BLaER1 treated with 17β-estradiol and CSF1 and Interleukin-3, amounts not matched to agents 10 nM and 100 nM (cell line): ENCODE measurements around the gene RPLP2.

Experiments
- H3K27ac ChIP-seq, 11 experiments: shearing (Covaris generic); formaldehyde crosslinking; 2 replicates each; pipeline ENCODE4 v1.8.1; 2022
- H3K27me3 ChIP-seq, 11 experiments: shearing (Covaris generic); formaldehyde crosslinking; 2 replicates each; pipeline ENCODE4 v1.8.1; 2022
- H3K36me3 ChIP-seq, 11 experiments: shearing (Covaris generic); formaldehyde crosslinking; 2 replicates each; pipeline ENCODE4 v1.8.1; 2022
- H3K4me1 ChIP-seq, 10 experiments: shearing (Covaris generic); formaldehyde crosslinking; 2 replicates each; pipeline ENCODE4 v1.8.1; 2022
- H3K4me2 ChIP-seq, 11 experiments: shearing (Covaris generic); formaldehyde crosslinking; 2 replicates each; pipeline ENCODE4 v1.8.1; 2022
- H3K4me3 ChIP-seq, 10 experiments: shearing (Covaris generic); formaldehyde crosslinking; 2 replicates each; pipeline ENCODE4 v1.8.1; 2022
- H3K9ac ChIP-seq, 11 experiments: shearing (Covaris generic); formaldehyde crosslinking; 2 replicates each; pipeline ENCODE4 v1.8.1; 2022
- H3K9me3 ChIP-seq, 11 experiments: shearing (Covaris generic); formaldehyde crosslinking; replicated peaks in 1 of 11; 2 replicates each; pipeline ENCODE4 v1.8.1; 2022
- H4K20me1 ChIP-seq, 11 experiments: shearing (Covaris generic); formaldehyde crosslinking; 2 replicates each; pipeline ENCODE4 v1.8.1; 2022
- Cebpa-rat ChIP-seq, 11 experiments: shearing (Covaris generic); IDR thresholded peaks; 2 replicates each; pipeline ENCODE4 v1.8.1; 2022

RPLP2 gene

GRCh38 chr11:858053-858761, 48.4 kb downstream of the RPLP2 start:
- Histone ChIP-seq H3K4me3 (no peak overlapping the region), H3K27me3 (no peaks in the 10 kb centered on the region), H3K36me3 (peaks cover 0 to 68% (median 0%) of the 10 kb centered on the region in 11 experiments; a peak in 5 of 22 replicates), H3K9ac (no peak overlapping the region), H3K9me3 (no peaks in the 10 kb centered on the region), H3K4me2 (no peak overlapping the region), H3K27ac (no peak overlapping the region), H4K20me1 (peaks cover 34 to 100% (median 89%) of the 10 kb centered on the region in 11 experiments; a peak in 21 of 22 replicates), H3K4me1 (peaks cover 13 to 80% (median 58%) of the 10 kb centered on the region in 10 experiments; a peak in 19 of 20 replicates)
- TF ChIP-seq Cebpa-rat (IDR thresholded peaks at IDR 0.05), result no peak

GRCh38 chr11:858762-859339, 49.1 kb downstream of the RPLP2 start:
- peaks cover 0 to 70% (median 0%) of the 10 kb centered on the region in 11 experiments; a peak in 5 of 22 replicates for H3K36me3 ChIP-seq
- H3K4me3 ChIP-seq, result no peak overlapping the region
- H4K20me1 ChIP-seq, result peaks cover 37 to 100% (median 89%) of the 10 kb centered on the region in 11 experiments; a peak in 21 of 22 replicates
- no peak for TF ChIP-seq Cebpa-rat (IDR thresholded peaks at IDR 0.05)
- H3K9ac ChIP-seq, result no peak overlapping the region
- peaks cover 13 to 79% (median 51%) of the 10 kb centered on the region in 10 experiments; a peak in 19 of 20 replicates for H3K4me1 ChIP-seq
- H3K27ac ChIP-seq, result no peak overlapping the region
- H3K9me3 ChIP-seq, result no peaks in the 10 kb centered on the region
- no peaks in the 10 kb centered on the region for H3K27me3 ChIP-seq
- H3K4me2 ChIP-seq, result peak overlapping the region in 3 of 11 experiments; percentile 31 to 50 (median 48); a peak in 5 of 22 replicates

- Histone ChIP-seq H4K20me1 (peaks cover 39 to 100% (median 89%) of the 10 kb centered on the region in 11 experiments; a peak in 21 of 22 replicates), H3K36me3 (peaks cover 0 to 70% (median 0%) of the 10 kb centered on the region in 11 experiments; a peak in 6 of 22 replicates), H3K9me3 (no peaks in the 10 kb centered on the region), H3K27me3 (no peaks in the 10 kb centered on the region), H3K4me1 (peaks cover 13 to 72% (median 44%) of the 10 kb centered on the region in 10 experiments; a peak in 19 of 20 replicates), H3K27ac (no peak overlapping the region), H3K4me3 (no peak overlapping the region), H3K9ac (peak overlapping the region in 4 of 11 experiments; percentile 7 to 37 (median 16); a peak in 3 of 22 replicates), H3K4me2 (peak overlapping the region in 10 of 11 experiments; percentile 12 to 50 (median 38); a peak in 14 of 22 replicates)
- TF ChIP-seq Cebpa-rat (IDR thresholded peaks at IDR 0.05), result no peak
These were observed 49.8 kb downstream of the RPLP2 start for GRCh38 chr11:859394-860131.

DNA sequence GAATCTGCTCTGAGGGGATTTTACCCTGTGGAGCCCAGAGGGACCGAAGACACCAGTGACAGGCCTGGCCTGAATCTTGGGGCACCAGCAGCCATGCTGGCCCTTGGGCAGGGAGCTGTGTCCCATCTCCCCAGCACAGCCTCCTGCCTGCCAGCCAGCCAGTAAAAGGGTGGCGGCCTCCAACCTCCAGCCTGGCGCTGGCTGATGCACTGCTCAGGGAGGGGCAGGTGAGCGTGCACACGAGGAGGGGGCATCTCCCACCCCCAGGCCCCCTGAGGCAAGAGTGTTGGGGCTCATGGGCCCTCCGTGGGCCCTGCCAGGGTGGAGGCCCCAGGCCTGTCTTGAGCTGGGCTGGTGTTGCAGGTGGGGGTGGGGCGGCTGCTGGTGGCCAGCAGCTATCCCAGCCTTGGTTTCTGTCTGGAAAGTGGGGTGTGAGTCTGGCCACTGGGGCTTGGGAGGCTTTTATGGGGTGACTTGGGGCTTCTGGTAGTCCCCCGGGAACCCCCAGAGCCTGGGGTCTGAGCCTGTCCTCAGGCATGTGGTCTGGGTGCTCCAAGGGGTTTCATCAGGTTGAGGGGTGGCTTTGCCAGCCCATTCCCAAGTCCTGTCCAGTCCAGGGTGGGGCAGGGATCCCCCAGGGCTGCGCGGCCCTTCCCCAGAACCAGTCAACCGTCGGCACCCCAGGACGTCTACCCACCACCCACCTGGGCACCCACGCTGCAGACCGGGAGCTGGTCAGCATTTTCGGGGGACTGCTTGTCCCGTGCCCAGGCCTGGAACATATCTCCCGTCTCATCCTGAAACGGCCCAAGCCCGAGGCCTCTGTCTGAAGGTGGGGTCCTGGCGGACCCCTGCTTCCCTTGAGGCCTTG, 50.7 kb downstream of the RPLP2 start:
- Histone ChIP-seq H3K36me3 (peaks cover 0 to 70% (median 0%) of the 10 kb centered on the region in 11 experiments; a peak in 9 of 22 replicates), H3K27me3 (no peaks in the 10 kb centered on the region), H3K4me2 (peak overlapping the region in 9 of 11 experiments; percentile 3 to 50 (median 39); a peak in 9 of 22 replicates), H3K9me3 (no peaks in the 10 kb centered on the region), H3K4me1 (peaks cover 13 to 65% (median 42%) of the 10 kb centered on the region in 10 experiments; a peak in 19 of 20 replicates), H3K9ac (peak overlapping the region in 4 of 11 experiments; percentile 7 to 44 (median 16); a peak in 4 of 22 replicates), H3K4me3 (no peak overlapping the region), H3K27ac (no peak overlapping the region), H4K20me1 (peaks cover 30 to 100% (median 87%) of the 10 kb centered on the region in 11 experiments; a peak in 21 of 22 replicates)
- TF ChIP-seq Cebpa-rat (IDR thresholded peaks at IDR 0.05), result no peak

- Histone ChIP-seq H3K36me3 (peaks cover 0 to 70% (median 5%) of the 10 kb centered on the region in 11 experiments; a peak in 9 of 22 replicates), H3K4me2 (peak overlapping the region in 3 of 11 experiments; percentile 31 to 47 (median 41); a peak in 1 of 22 replicates), H3K4me3 (no peak overlapping the region), H3K27ac (no peak overlapping the region), H3K4me1 (peaks cover 13 to 60% (median 40%) of the 10 kb centered on the region in 10 experiments; a peak in 19 of 20 replicates), H3K9me3 (no peaks in the 10 kb centered on the region), H4K20me1 (peaks cover 25 to 100% (median 85%) of the 10 kb centered on the region in 11 experiments; a peak in 21 of 22 replicates), H3K27me3 (no peaks in the 10 kb centered on the region), H3K9ac (no peak overlapping the region; a peak in 2 of 22 replicates)
- no peak for TF ChIP-seq Cebpa-rat (IDR thresholded peaks at IDR 0.05)
These were observed 51.3 kb downstream of the RPLP2 start for GRCh38 chr11:861105-861479.

- H4K20me1 ChIP-seq, result peaks cover 21 to 100% (median 76%) of the 10 kb centered on the region in 11 experiments; a peak in 20 of 22 replicates
- no peak overlapping the region for H3K27ac ChIP-seq
- peaks cover 0 to 76% (median 15%) of the 10 kb centered on the region in 11 experiments; a peak in 11 of 22 replicates for H3K36me3 ChIP-seq
- H3K9me3 ChIP-seq, result no peaks in the 10 kb centered on the region
- no peak overlapping the region for H3K4me3 ChIP-seq
- no peaks in the 10 kb centered on the region for H3K27me3 ChIP-seq
- H3K4me2 ChIP-seq, result no peak overlapping the region
- no peak overlapping the region for H3K9ac ChIP-seq
- peaks cover 13 to 49% (median 30%) of the 10 kb centered on the region in 10 experiments; a peak in 19 of 20 replicates for H3K4me1 ChIP-seq
- no peak for TF ChIP-seq Cebpa-rat (IDR thresholded peaks at IDR 0.05)
These were observed 52.4 kb downstream of the RPLP2 start for GRCh38 chr11:862081-862661.
